Measurements from ENCODE around the gene MRPS24. TPM values are rescaled to one million over a fixed set of nuclear protein-coding genes. Genes with fewer than 3 reads are reported as not detected.

MRPS24 gene
- total RNA-seq, 1 experiment from 2014 or later = 116 TPM

DNA sequence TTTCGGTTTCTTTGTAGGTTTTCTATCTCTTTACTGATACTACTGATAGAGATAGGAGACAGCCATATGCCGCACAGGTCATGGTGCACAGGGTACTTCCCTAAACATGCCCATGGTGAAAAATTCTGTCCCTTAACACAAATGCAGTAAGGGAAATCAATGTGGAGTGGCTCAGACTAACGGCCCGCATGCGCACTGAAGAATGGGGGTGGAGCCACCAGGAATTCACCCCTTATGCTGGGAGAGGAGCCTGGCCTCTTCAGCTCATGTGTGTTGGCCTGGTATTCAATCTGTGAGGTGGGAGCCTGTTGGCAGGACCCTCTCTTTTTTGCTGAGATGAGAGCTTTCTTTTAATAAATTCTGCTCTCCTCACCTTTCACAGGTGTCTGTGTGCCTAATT lies 45.5 kb upstream of the MRPS24 start:
- no peaks in the 10 kb centered on the region for H3K27me3 ChIP-seq (ENCODE audit: insufficient read depth, low read length)
- no peak overlapping the region for H3K27ac ChIP-seq (ENCODE audit: insufficient read length, low read depth, low read length)
- no peak overlapping the region for H2BK20ac ChIP-seq (ENCODE audit: low read depth, low read length, poor library complexity, severe bottlenecking)
- H3K27me3 Mint-ChIP-seq (ENCODE audit: low read depth) = peaks cover 1% of the 10 kb centered on the region
- H4K8ac ChIP-seq (replicated peaks; ENCODE audit: insufficient read length, low read depth, low read length) = no peak overlapping the region
- peaks cover 6 to 21% (median 14%) of the 10 kb centered on the region in 3 experiments for H3K36me3 Mint-ChIP-seq (ENCODE audit: insufficient read depth in 1 of 3, low read depth in 3 of 3)
- H2BK5ac ChIP-seq (ENCODE audit: insufficient read length, low read length) = no peak overlapping the region
- H2AK5ac ChIP-seq (ENCODE audit: insufficient read length, low read length) = no peak overlapping the region
- H3K18ac ChIP-seq (ENCODE audit: insufficient read length, low read depth, low read length) = no peak overlapping the region
- no peak overlapping the region for H4K5ac ChIP-seq (ENCODE audit: insufficient read length, low read depth, low read length)
- WGBS (ENCODE audit: extremely low coverage, insufficient read length, low lambda C conversion rate) = no CpG with 5 or more reads among the region's 5 CpGs
- no peak for TF ChIP-seq CTCF (conservative IDR thresholded peaks at IDR 0.05)
- no peak overlapping the region for H3K56ac ChIP-seq (ENCODE audit: insufficient read length, low read depth, low read length)
- no peak overlapping the region for H3K4ac ChIP-seq (ENCODE audit: low read depth, low read length)
- no peak overlapping the region for H3T11ph ChIP-seq (ENCODE audit: low read length)
- peaks cover 18 to 33% of the 10 kb centered on the region in 2 experiments for H3K9me3 Mint-ChIP-seq
- no peak overlapping the region for H3K14ac ChIP-seq (ENCODE audit: insufficient read depth, low read length)
- no peak overlapping the region for H3K27ac Mint-ChIP-seq
- H3K4me1 ChIP-seq (ENCODE audit: insufficient read depth, low read length) = no peaks in the 10 kb centered on the region
- H3K23me2 ChIP-seq (ENCODE audit: insufficient read length, low read depth, low read length, poor library complexity, severe bottlenecking) = peaks cover 2% of the 10 kb centered on the region
- no peak overlapping the region for H3K4me2 ChIP-seq (ENCODE audit: insufficient read depth, insufficient read length, low read length)
- H4K20me1 ChIP-seq (ENCODE audit: control insufficient read depth, insufficient read depth, insufficient read length) = no peaks in the 10 kb centered on the region
- no peak overlapping the region for H3K23ac ChIP-seq (ENCODE audit: insufficient read length, low read depth, low read length)
- H2BK15ac ChIP-seq (ENCODE audit: low read depth, low read length) = no peak overlapping the region
- no peaks in the 10 kb centered on the region for H3K79me2 ChIP-seq (ENCODE audit: insufficient read depth, low read length)
- H2AFZ ChIP-seq (ENCODE audit: low read length) = no peak overlapping the region
- no peak overlapping the region for H3K4me3 Mint-ChIP-seq
- H3K9ac ChIP-seq (ENCODE audit: extremely low read depth, insufficient read length, low read length) = no peak overlapping the region
- H3K4me1 Mint-ChIP-seq = peaks cover 18 to 19% of the 10 kb centered on the region in 2 experiments
- H2BK120ac ChIP-seq (ENCODE audit: low read depth, low read length, poor library complexity, severe bottlenecking) = no peak overlapping the region
- H2BK12ac ChIP-seq (ENCODE audit: insufficient read length, low read depth, low read length) = no peak overlapping the region
- H3K79me1 ChIP-seq (ENCODE audit: insufficient read depth, low read depth, low read length, poor library complexity, severe bottlenecking) = no peaks in the 10 kb centered on the region
- peaks cover 10% of the 10 kb centered on the region for H3K9me3 ChIP-seq (ENCODE audit: control insufficient read depth, low read depth, low read length)
- peak; percentile 62 for DNase-seq
- no peak overlapping the region for H4K91ac ChIP-seq (ENCODE audit: insufficient read length, low read depth, low read length)
